IMR-90 (cell line): ENCODE data around the gene NDUFC2. TPM values are rescaled to one million over a fixed set of nuclear protein-coding genes. Genes with fewer than 3 reads are reported as not detected.

Source experiments
- ATAC-seq: fragments of 200-7000 bp; cut with Tn5 transposase; 2 replicates; pipeline ENCODE4 v1.9.1; 2020; ENCODE audit warnings: low read depth, mild to moderate bottlenecking, moderate library complexity
- BruUV-seq: library from RNA; stranded (reverse); fragments of 400-500 nt; replicated peaks from 2 replicates; lab custom pipeline; 2021; lab: Mats Ljungman, UMichigan
- CTCF ChIA-PET: fragments of 300-600 bp; formaldehyde crosslinking; extraction: SDS; loops from one replicate; lab custom pipeline; 2021; ENCODE audit warnings: antibody characterized with exemption; lab: Yijun Ruan, JAX
- POLR2A ChIA-PET: fragments of 300-600 bp; sonication (Branson Sonifier 250); formaldehyde crosslinking; loops from one replicate; lab custom pipeline; 2022; ENCODE audit warnings: antibody characterized with exemption; ENCODE audit not compliant: unreplicated experiment; lab: Charles Lee
- DNase-seq: peaks from one replicate; pipeline ENCODE4 v3.0.0; 2013
- H2AFZ ChIP-seq: replicated peaks from 2 replicates; pipeline ENCODE3; 2013; ENCODE audit warnings: low read length, mild to moderate bottlenecking; ENCODE audit not compliant: poor library complexity
- H2AK5ac ChIP-seq: 2 replicates; pipeline ENCODE4 v1.6.1; 2013; ENCODE audit warnings: low read depth, low read length, inconsistent platforms
- H2AK9ac ChIP-seq: replicated peaks from 2 replicates; pipeline ENCODE3; 2013; ENCODE audit warnings: mild to moderate bottlenecking, low read depth, low read length, moderate library complexity; ENCODE audit not compliant: poor library complexity
- H2BK120ac ChIP-seq: 2 replicates; pipeline ENCODE4 v1.6.1; 2013; ENCODE audit warnings: low read depth, low read length, inconsistent platforms
- H2BK15ac ChIP-seq: 3 replicates; pipeline ENCODE4 v1.6.1; 2013; ENCODE audit warnings: low read depth, low read length, inconsistent platforms
- H2BK20ac ChIP-seq: 2 replicates; pipeline ENCODE4 v1.6.1; 2013; ENCODE audit warnings: low read depth, mild to moderate bottlenecking, inconsistent platforms, low read length, moderate library complexity
- H2BK5ac ChIP-seq: 2 replicates; pipeline ENCODE4 v1.6.1; 2013; ENCODE audit warnings: mild to moderate bottlenecking, low read depth, low read length, inconsistent platforms; ENCODE audit not compliant: poor library complexity, severe bottlenecking
- H3K14ac ChIP-seq: replicated peaks from 2 replicates; pipeline ENCODE4 v1.6.1; 2013; ENCODE audit warnings: low read depth, low read length, inconsistent platforms
- H3K18ac ChIP-seq: 2 replicates; pipeline ENCODE4 v1.6.1; 2013; ENCODE audit warnings: low read depth, low read length, control low read depth
- H3K23ac ChIP-seq: 2 replicates; pipeline ENCODE4 v1.6.1; 2013; ENCODE audit warnings: low read depth, low read length, inconsistent platforms
- H3K27ac ChIP-seq: 2 replicates; pipeline ENCODE4 v1.5.1; 2013; ENCODE audit warnings: mild to moderate bottlenecking, control low read depth, low read length; ENCODE audit not compliant: insufficient read depth
- H3K27me3 ChIP-seq: 2 replicates; pipeline ENCODE4 v1.6.1; 2013; ENCODE audit warnings: low read length; ENCODE audit not compliant: control insufficient read depth, insufficient read depth
- H3K36me3 ChIP-seq: 2 replicates; pipeline ENCODE4 v1.6.1; 2013; ENCODE audit warnings: low read length, mixed read lengths; ENCODE audit not compliant: control insufficient read depth, insufficient read depth
- H3K4ac ChIP-seq: 2 replicates; pipeline ENCODE4 v1.6.1; 2013; ENCODE audit warnings: low read depth, low read length, inconsistent platforms
- H3K4me1 ChIP-seq: 2 replicates; pipeline ENCODE4 v1.6.1; 2013; ENCODE audit warnings: low read length, mixed read lengths; ENCODE audit not compliant: control insufficient read depth, insufficient read depth
- H3K4me2 ChIP-seq: 2 replicates; pipeline ENCODE4 v1.6.1; 2013; ENCODE audit warnings: low read depth, mild to moderate bottlenecking, control low read depth, low read length, moderate library complexity
- H3K4me3 ChIP-seq: 2 replicates; pipeline ENCODE4 v1.5.1; 2013; ENCODE audit warnings: low read depth, mild to moderate bottlenecking, control low read depth, low read length, moderate library complexity; ENCODE audit not compliant: insufficient read depth
- H3K56ac ChIP-seq: 2 replicates; pipeline ENCODE4 v1.6.1; 2013; ENCODE audit warnings: low read length, inconsistent platforms; ENCODE audit not compliant: insufficient read depth; ENCODE audit errors: extremely low read depth
- H3K79me1 ChIP-seq, 2 experiments: 2 replicates each; pipeline ENCODE4 v1.6.1; 2013; ENCODE audit warnings: low read length in 2 of 2, inconsistent platforms in 1 of 2, low read depth in 1 of 2
- H3K9ac ChIP-seq: 2 replicates; pipeline ENCODE4 v1.6.1; 2013; ENCODE audit warnings: low read depth, low read length, control low read depth
- H3K9me1 ChIP-seq: 2 replicates; pipeline ENCODE4 v1.6.1; 2013; ENCODE audit warnings: low read length, inconsistent platforms; ENCODE audit not compliant: insufficient read depth
- H3K9me3 ChIP-seq: 2 replicates; pipeline ENCODE4 v1.6.1; 2013; ENCODE audit warnings: low read length; ENCODE audit not compliant: control insufficient read depth, insufficient read depth
- H4K20me1 ChIP-seq: 2 replicates; pipeline ENCODE4 v1.6.1; 2013; ENCODE audit warnings: low read length, inconsistent platforms; ENCODE audit not compliant: insufficient read depth
- H4K5ac ChIP-seq: 2 replicates; pipeline ENCODE4 v1.6.1; 2013; ENCODE audit warnings: mild to moderate bottlenecking, low read depth, low read length, control low read depth
- H4K8ac ChIP-seq, 2 experiments: 2 replicates each; pipeline ENCODE4 v1.6.1; 2013; ENCODE audit warnings: low read depth in 2 of 2, low read length in 2 of 2, control low read depth in 1 of 2, inconsistent platforms in 1 of 2
- H4K91ac ChIP-seq: 2 replicates; pipeline ENCODE4 v1.6.1; 2013; ENCODE audit warnings: low read depth, low read length, inconsistent platforms; ENCODE audit not compliant: insufficient read depth
- CHD1 ChIP-seq: IDR thresholded peaks from 2 replicates; pipeline ENCODE4 v1.6.1; 2012; ENCODE audit warnings: low read depth, low read length, improper control_type of control experiment
- CTCF ChIP-seq: conservative IDR thresholded peaks from 2 replicates; pipeline ENCODE4 v1.5.1; 2012; ENCODE audit warnings: mild to moderate bottlenecking, low read depth, low read length, improper control_type of control experiment
- POLR2A ChIP-seq: IDR thresholded peaks from 2 replicates; pipeline ENCODE4 v1.6.1; 2012; ENCODE audit warnings: mild to moderate bottlenecking, low read depth, low read length
- WGBS, 2 experiments: methylation state at CpG; one replicate each; pipeline versions ENCODE4 v1.1.5 to v1.1.7; 2013; ENCODE audit warnings: missing lambda C conversion rate in 2 of 2; ENCODE audit not compliant: insufficient read length in 1 of 2; ENCODE audit errors: extremely low coverage in 2 of 2; 5-methylcytosine and 5-hydroxymethylcytosine counted together
- dilution Hi-C: fragments of 300-500 bp; cut with HindIII; formaldehyde crosslinking; loops from one replicate; pipeline ENCODE4 v1.14.3; 2018; ENCODE audit warnings: low sequenced_read_pairs; ENCODE audit not compliant: unreplicated experiment
- in situ Hi-C: fragments of 300-500 bp; cut with MboI; formaldehyde crosslinking; loops from 3 replicates; pipeline ENCODE4 v1.14.3; 2019; ENCODE audit warnings: low sequenced_read_pairs, inconsistent platforms, mixed read lengths
- intact Hi-C: fragments of 100-400 bp; cut with micrococcal nuclease; formaldehyde crosslinking; loops from 2 replicates; pipeline ENCODE4 v1.10.0; 2022
- polyA plus RNA-seq, 3 experiments: library from polyadenylated mRNA; depleted of rRNA; stranded (reverse); fragments of >200 nt; gene quantifications; 2 replicates each; pipeline ENCODE4 v1.2.3, GENCODE V29; 2012; ENCODE audit warnings: low replicate concordance in 1 of 3
- total RNA-seq: library from RNA; depleted of rRNA; stranded (reverse); fragments of >200 nt; gene quantifications from 2 replicates; pipeline ENCODE4 v1.2.3, GENCODE V29; 2012

The NDUFC2 gene
- total and polyA plus RNA-seq, 2 of the 4 experiments (the other 2 are of a cell fraction): 146 to 340 TPM

GRCh38 chr11:78040691-78041379 lies 38.8 kb downstream of the NDUFC2 start:
- Histone ChIP-seq H3K27me3 (no peaks in the 10 kb centered on the region), H3K9me3 (no peaks in the 10 kb centered on the region), H2BK20ac (peak overlapping the region; percentile 97), H3K14ac (peak overlapping the region; percentile 99), H2AFZ (peak overlapping the region; percentile 79), H4K20me1 (no peaks in the 10 kb centered on the region), H4K91ac (peak overlapping the region; percentile 98), H3K79me1 (peaks cover 0 to 10% of the 10 kb centered on the region in 2 experiments; a peak in 2 of 4 replicates), H2BK15ac (peak overlapping the region; percentile 94; the same call in 2 of the 3 replicates), H4K8ac (peak overlapping the region; percentile 93 to 98), H3K56ac (no peak overlapping the region; the same call in 1 of the 2 replicates), H3K4me3 (no peak overlapping the region), H3K18ac (peak overlapping the region; percentile 17; the same call in 1 of the 2 replicates), H3K23ac (peak overlapping the region; percentile 88), H3K36me3 (no peaks in the 10 kb centered on the region), H4K5ac (peak overlapping the region; percentile 74), H3K9me1 (peaks cover 14% of the 10 kb centered on the region; the same call in 1 of the 2 replicates), H3K4me1 (peaks cover 17% of the 10 kb centered on the region), H3K4me2 (no peak overlapping the region), H2AK5ac (peak overlapping the region; percentile 78), H3K9ac (no peak overlapping the region), H2BK120ac (peak overlapping the region; percentile 98), H3K27ac (peak overlapping the region; percentile 96), H3K4ac (peak overlapping the region; percentile 99), H2AK9ac (peak overlapping the region; percentile 77), H2BK5ac (peak overlapping the region; percentile 96)
- dilution Hi-C loops (no loop called here), intact Hi-C loops (no loop called here), in situ Hi-C loops (no loop called here)
- 100% methylated on average over 3 of the region's 15 CpGs; no CpG with 5 or more reads in 1 of the 2 experiments for WGBS, 2 experiments
- TF ChIP-seq CTCF (no peak), CHD1 (no peak), POLR2A (no peak)
- ChIA-PET POLR2A (no interaction called here), CTCF (no interaction called here)
- DNase-seq (no peak), ATAC-seq (no peak)
- BruUV-seq: no TSS peak
